Measurements from ENCODE around the gene DNAJA1. TPM values are rescaled to one million over a fixed set of nuclear protein-coding genes. Genes with fewer than 3 reads are reported as not detected.
A peak's percentile ranks its signal among the peaks of the same experiment; 100 is the strongest.

DNAJA1 gene
- total RNA-seq, 1 experiment from 2014 or later: 142 TPM

- Histone ChIP-seq H3K9me3 (replicated peaks) (no peaks in the 10 kb centered on the region), H3K27ac (no peak overlapping the region), H3K27me3 (replicated peaks) (no peaks in the 10 kb centered on the region), H3K36me3 (peaks cover 21% of the 10 kb centered on the region), H3K4me1 (replicated peaks) (peaks cover 7% of the 10 kb centered on the region), H3K4me3 (no peak overlapping the region)
- DNase-seq (ENCODE audit: low read depth in 1 of 2, low spot score in 2 of 2): no peak
Observed at GRCh38 chr9:33041432-33042188, 16.5 kb downstream of the DNAJA1 start.

DNA sequence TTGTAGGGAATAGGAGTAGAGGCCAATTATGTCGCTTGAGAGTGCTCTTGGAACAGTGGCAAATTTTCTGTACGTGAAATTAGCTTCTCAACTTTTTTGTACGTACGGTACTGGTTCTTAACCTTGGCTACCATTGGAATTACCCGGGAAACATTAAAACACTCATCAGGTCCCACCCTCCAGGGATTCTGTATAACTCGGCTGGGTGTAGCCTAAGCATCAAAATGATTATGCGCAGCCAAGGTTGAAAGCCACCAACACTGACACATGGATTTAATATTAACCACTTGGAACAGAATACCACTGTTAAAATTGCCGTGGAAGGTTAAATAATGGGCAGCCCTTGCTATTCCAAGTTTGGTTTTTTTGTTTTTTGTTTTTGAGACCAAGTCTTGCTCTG is 17.4 kb downstream of the DNAJA1 start:
- DNase-seq (ENCODE audit: low read depth in 1 of 2, low spot score in 2 of 2): no peak
- Histone ChIP-seq H3K36me3 (peaks cover 14% of the 10 kb centered on the region), H3K27ac (no peak overlapping the region), H3K27me3 (replicated peaks) (no peaks in the 10 kb centered on the region), H3K4me1 (replicated peaks) (peaks cover 7% of the 10 kb centered on the region), H3K4me3 (no peak overlapping the region), H3K9me3 (replicated peaks) (no peaks in the 10 kb centered on the region)

- Histone ChIP-seq H3K9me3 (replicated peaks) (no peaks in the 10 kb centered on the region), H3K4me3 (peak overlapping the region; percentile 49), H3K4me1 (replicated peaks) (peaks cover 7% of the 10 kb centered on the region), H3K27me3 (replicated peaks) (no peaks in the 10 kb centered on the region), H3K27ac (peak overlapping the region; percentile 81), H3K36me3 (peaks cover 6% of the 10 kb centered on the region)
- DNase-seq (ENCODE audit: low read depth in 1 of 2, low spot score in 2 of 2): no peak
Observed at GRCh38 chr9:33043671-33044070, 18.6 kb downstream of the DNAJA1 start.

- Histone ChIP-seq H3K4me3 (peak overlapping the region; percentile 49), H3K27ac (peak overlapping the region; percentile 81), H3K9me3 (replicated peaks) (no peaks in the 10 kb centered on the region), H3K4me1 (replicated peaks) (peaks cover 7% of the 10 kb centered on the region), H3K27me3 (replicated peaks) (no peaks in the 10 kb centered on the region), H3K36me3 (peaks cover 6% of the 10 kb centered on the region)
- DNase-seq (ENCODE audit: low read depth in 1 of 2, low spot score in 2 of 2): peak; percentile 78
Observed at GRCh38 chr9:33044162-33044673, 19.1 kb downstream of the DNAJA1 start.

DNA sequence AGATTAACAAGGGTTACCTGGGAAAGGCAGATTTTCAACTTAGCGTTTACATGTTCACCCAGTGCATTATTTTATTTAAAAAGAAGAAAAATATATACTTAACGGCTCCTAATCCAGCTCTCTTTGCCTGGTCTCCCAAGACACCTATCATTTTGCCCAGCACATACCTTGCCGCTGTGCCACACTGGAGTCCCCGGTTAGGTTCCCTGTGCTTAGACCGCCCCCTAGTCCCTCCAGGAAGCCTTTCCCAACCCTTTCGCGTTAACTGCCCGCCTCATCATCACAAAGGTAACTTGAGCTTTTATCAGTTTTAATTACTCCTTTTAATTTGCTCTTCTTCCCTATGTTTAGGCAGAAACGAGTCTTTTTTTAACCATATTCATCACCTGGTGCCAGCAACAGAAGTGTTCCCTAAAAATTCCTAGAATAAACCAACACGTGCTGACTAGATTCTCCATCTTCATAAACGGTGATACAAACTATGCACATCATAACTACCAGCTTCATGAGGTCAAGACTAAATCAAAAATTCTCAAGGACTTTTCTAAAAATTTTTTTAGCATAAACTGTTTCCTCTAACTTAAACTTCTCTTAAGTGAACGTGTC is 19.7 kb downstream of the DNAJA1 start:
- Histone ChIP-seq H3K4me3 (peak overlapping the region; percentile 49), H3K36me3 (peaks cover 6% of the 10 kb centered on the region), H3K9me3 (replicated peaks) (no peaks in the 10 kb centered on the region), H3K27me3 (replicated peaks) (no peaks in the 10 kb centered on the region), H3K4me1 (replicated peaks) (peaks cover 7% of the 10 kb centered on the region), H3K27ac (peak overlapping the region; percentile 81)
- no peak for DNase-seq (ENCODE audit: low read depth in 1 of 2, low spot score in 2 of 2)

GRCh38 chr9:33046061-33046460 is 21.0 kb downstream of the DNAJA1 start:
- Histone ChIP-seq H3K27me3 (replicated peaks) (no peaks in the 10 kb centered on the region), H3K9me3 (replicated peaks) (no peaks in the 10 kb centered on the region), H3K27ac (no peak overlapping the region), H3K4me3 (no peak overlapping the region), H3K4me1 (replicated peaks) (peaks cover 7% of the 10 kb centered on the region), H3K36me3 (peaks cover 6% of the 10 kb centered on the region; the same call in 1 of the 2 replicates)
- DNase-seq (ENCODE audit: low read depth in 1 of 2, low spot score in 2 of 2): no peak

DNA sequence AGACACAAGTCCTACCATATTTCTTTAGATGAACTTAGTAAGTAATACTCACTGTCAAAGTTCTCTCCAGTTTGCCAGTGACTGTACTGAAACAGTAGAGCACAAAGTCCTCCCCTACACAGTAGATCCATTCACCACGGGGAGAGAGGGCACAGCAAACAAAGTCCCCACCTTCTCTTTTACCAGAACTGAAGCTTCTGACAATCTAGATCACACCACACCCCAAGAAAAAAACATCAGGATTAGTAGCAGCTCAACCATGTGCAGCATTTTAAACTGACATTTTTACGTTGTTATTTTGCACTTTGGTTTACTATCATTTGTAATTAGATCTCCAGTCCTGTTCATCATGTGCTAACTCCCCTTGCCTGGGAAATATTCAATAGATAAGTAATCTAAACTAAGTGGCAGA is 23.0 kb downstream of the DNAJA1 start:
- Histone ChIP-seq H3K4me1 (replicated peaks) (peaks cover 7% of the 10 kb centered on the region), H3K27ac (no peak overlapping the region), H3K9me3 (replicated peaks) (no peaks in the 10 kb centered on the region), H3K27me3 (replicated peaks) (no peaks in the 10 kb centered on the region), H3K36me3 (peaks cover 6% of the 10 kb centered on the region; the same call in 1 of the 2 replicates), H3K4me3 (no peak overlapping the region)
- DNase-seq (ENCODE audit: low read depth in 1 of 2, low spot score in 2 of 2): no peak

DNA sequence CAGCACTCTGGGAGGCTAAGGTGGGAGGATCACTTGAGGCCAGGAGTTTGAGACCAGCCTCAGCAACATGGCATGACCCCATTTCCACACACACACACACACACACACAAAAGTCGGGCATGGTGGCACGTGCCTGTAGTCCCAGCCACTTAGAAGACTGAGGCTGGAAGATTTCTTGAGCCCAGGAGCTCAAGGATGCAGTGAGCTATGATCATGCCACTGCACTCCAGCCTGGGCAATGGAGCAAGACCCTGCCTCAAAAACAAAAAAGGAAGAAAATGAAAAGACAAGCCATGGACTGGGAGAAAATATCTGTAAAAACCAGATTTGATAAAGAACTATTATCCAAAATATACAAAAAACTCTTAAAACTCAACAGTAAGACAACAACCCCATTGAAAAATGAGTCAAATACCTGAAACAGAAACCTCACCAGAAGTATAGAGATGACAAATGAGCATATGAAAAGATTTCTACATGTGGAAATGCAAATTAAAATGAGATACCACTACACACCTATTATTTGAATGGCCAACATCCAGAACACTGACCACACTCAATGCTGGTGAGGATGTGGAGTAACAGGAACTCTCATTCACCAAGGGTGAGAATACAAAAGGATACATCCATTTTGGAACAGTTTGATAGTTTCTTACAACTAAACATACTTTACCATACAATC is 24.7 kb downstream of the DNAJA1 start:
- Histone ChIP-seq H3K9me3 (replicated peaks) (no peaks in the 10 kb centered on the region), H3K27me3 (replicated peaks) (no peaks in the 10 kb centered on the region), H3K4me3 (no peak overlapping the region), H3K36me3 (peaks cover 11% of the 10 kb centered on the region), H3K4me1 (replicated peaks) (no peaks in the 10 kb centered on the region), H3K27ac (no peak overlapping the region)
- DNase-seq (ENCODE audit: low read depth in 1 of 2, low spot score in 2 of 2): no peak

- no peaks in the 10 kb centered on the region for H3K27me3 ChIP-seq (replicated peaks)
- H3K27ac ChIP-seq: no peak overlapping the region
- no peak overlapping the region for H3K4me3 ChIP-seq
- no peaks in the 10 kb centered on the region for H3K4me1 ChIP-seq (replicated peaks)
- peaks cover 18% of the 10 kb centered on the region for H3K36me3 ChIP-seq
- H3K9me3 ChIP-seq (replicated peaks): no peaks in the 10 kb centered on the region
- DNase-seq (ENCODE audit: low read depth in 1 of 2, low spot score in 2 of 2): no peak
Observed at GRCh38 chr9:33051144-33051543, 26.1 kb downstream of the DNAJA1 start.

GRCh38 chr9:33065157-33066076 is 40.3 kb downstream of the DNAJA1 start:
- DNase-seq (ENCODE audit: low read depth in 1 of 2, low spot score in 2 of 2): no peak
- Histone ChIP-seq H3K9me3 (replicated peaks) (no peaks in the 10 kb centered on the region), H3K27ac (no peak overlapping the region), H3K27me3 (replicated peaks) (no peaks in the 10 kb centered on the region), H3K4me1 (replicated peaks) (no peaks in the 10 kb centered on the region), H3K4me3 (no peak overlapping the region), H3K36me3 (peaks cover 23% of the 10 kb centered on the region)

DNA sequence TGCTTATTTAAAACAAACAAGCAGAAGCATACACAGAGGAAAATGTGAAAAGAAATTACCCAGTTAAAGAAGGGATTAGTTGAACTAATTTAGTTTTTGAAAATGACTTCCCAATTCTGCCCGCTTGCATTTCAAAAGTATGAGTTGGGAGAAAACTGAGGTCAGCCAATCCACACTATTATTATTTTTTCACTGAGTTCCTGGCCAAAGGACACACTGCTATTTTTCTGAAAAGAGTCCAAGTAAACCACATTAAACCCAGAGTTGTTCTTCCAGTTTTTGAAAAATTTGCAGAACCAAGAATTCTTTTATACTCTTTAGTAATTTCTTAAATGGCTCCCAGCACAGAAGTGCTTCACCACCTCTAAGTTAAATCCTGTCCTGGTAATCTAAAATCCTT is 43.9 kb downstream of the DNAJA1 start:
- no peaks in the 10 kb centered on the region for H3K9me3 ChIP-seq (replicated peaks)
- H3K4me1 ChIP-seq (replicated peaks): no peaks in the 10 kb centered on the region
- H3K36me3 ChIP-seq: peaks cover 20% of the 10 kb centered on the region
- no peak for DNase-seq (ENCODE audit: low read depth in 1 of 2, low spot score in 2 of 2)
- no peak overlapping the region for H3K4me3 ChIP-seq
- H3K27ac ChIP-seq: no peak overlapping the region
- no peaks in the 10 kb centered on the region for H3K27me3 ChIP-seq (replicated peaks)

- Histone ChIP-seq H3K9me3 (replicated peaks) (no peaks in the 10 kb centered on the region), H3K4me3 (peak within 1 kb of the TSS; percentile 70), H3K27ac (peak within 1 kb of the TSS; percentile 80), H3K27me3 (replicated peaks) (no peaks in the 10 kb centered on the region), H3K4me1 (replicated peaks) (peaks cover 4% of the 10 kb centered on the region), H3K36me3 (peaks cover 11% of the 10 kb centered on the region; the same call in 1 of the 2 replicates)
- peak; percentile 88 to 92 for DNase-seq (ENCODE audit: low read depth in 1 of 2, low spot score in 2 of 2)
Observed at GRCh38 chr9:33076046-33077004, 51.3 kb downstream of the DNAJA1 start, which contains the start of gene SMU1. Gene SMU1, minus strand, starts transcription at chr9:33076674. Its CDS starts 66 bp downstream, at chr9:33076608.

Measured in SJSA1 (cell line).